COLO829 (cell line): Measurements from ENCODE around the gene TP53I11.

Experiments
- DNase-seq: peaks from one replicate; pipeline ENCODE4 v3.0.0; 2012; ENCODE audit warnings: low spot score

The TP53I11 gene

GRCh38 chr11:44978274-44978960 lies 27.7 kb upstream of the TP53I11 start:
- no peak for DNase-seq

GRCh38 chr11:44977493-44977984 lies 26.9 kb upstream of the TP53I11 start:
- no peak for DNase-seq

- DNase-seq = no peak
Measured at GRCh38 chr11:44976576-44976975, 25.9 kb upstream of the TP53I11 start.

GRCh38 chr11:44974402-44975000 lies 23.8 kb upstream of the TP53I11 start:
- DNase-seq = no peak

GRCh38 chr11:44973632-44974401 lies 23.1 kb upstream of the TP53I11 start:
- DNase-seq = no peak

- no peak for DNase-seq
Measured at GRCh38 chr11:44972746-44973435, 22.2 kb upstream of the TP53I11 start.

- DNase-seq = no peak
Measured at GRCh38 chr11:44971185-44971584, 20.5 kb upstream of the TP53I11 start.

- no peak for DNase-seq
Measured at GRCh38 chr11:44970293-44970692, 19.6 kb upstream of the TP53I11 start.

- DNase-seq = no peak
Measured at GRCh38 chr11:44969651-44970252, 19.1 kb upstream of the TP53I11 start.

- no peak for DNase-seq
Measured at GRCh38 chr11:44968510-44968909, 17.8 kb upstream of the TP53I11 start.

- no peak for DNase-seq
Measured at GRCh38 chr11:44967930-44968496, 17.3 kb upstream of the TP53I11 start.

- no peak for DNase-seq
Measured at GRCh38 chr11:44966694-44967093, 16.0 kb upstream of the TP53I11 start.

- no peak for DNase-seq
Measured at GRCh38 chr11:44964526-44965209, 14.0 kb upstream of the TP53I11 start.

GRCh38 chr11:44963948-44964347 lies 13.3 kb upstream of the TP53I11 start:
- no peak for DNase-seq

GRCh38 chr11:44963136-44963535 lies 12.5 kb upstream of the TP53I11 start:
- DNase-seq = no peak

- DNase-seq = no peak
Measured at GRCh38 chr11:44962464-44962863, 11.8 kb upstream of the TP53I11 start.

- DNase-seq = no peak
Measured at GRCh38 chr11:44960200-44960845, 9.6 kb upstream of the TP53I11 start.

GRCh38 chr11:44959064-44959463 lies 8.4 kb upstream of the TP53I11 start:
- no peak for DNase-seq

GRCh38 chr11:44957776-44958564 lies 7.3 kb upstream of the TP53I11 start:
- no peak for DNase-seq

- DNase-seq = no peak
Measured at GRCh38 chr11:44957040-44957515, 6.4 kb upstream of the TP53I11 start.
